Mucosa of descending colon (tissue), 3 donors: ENCODE results near the gene CFL1. TPM values are rescaled to one million over a fixed set of nuclear protein-coding genes. Genes with fewer than 3 reads are reported as not detected.

Source experiments
- ATAC-seq: fragments of 200-7000 bp; cut with Tn5 transposase; one replicate; pipeline ENCODE4 v1.9.1; 2020; ENCODE audit warnings: mild to moderate bottlenecking, moderate library complexity
- DNase-seq, 3 donors: peaks; one replicate each; pipeline ENCODE4 v3.0.0-alpha.2; 2020
- H3K36me3 ChIP-seq: fragments of 200-600 bp; one replicate; pipeline ENCODE4 v1.8.0; 2021; ENCODE audit warnings: low read depth, mild to moderate bottlenecking
- H3K4me1 ChIP-seq: fragments of 200-600 bp; one replicate; pipeline ENCODE4 v1.8.0; 2021; ENCODE audit warnings: low read depth, mild to moderate bottlenecking
- H3K4me3 ChIP-seq: fragments of 200-600 bp; one replicate; pipeline ENCODE4 v1.8.0; 2021; ENCODE audit warnings: mild to moderate bottlenecking
- H3K9me3 ChIP-seq: fragments of 200-600 bp; one replicate; pipeline ENCODE4 v1.8.0; 2021; ENCODE audit warnings: mild to moderate bottlenecking
- intact Hi-C, 2 donors: fragments of 100-400 bp; cut with DNase I in 1 of 2; cut with micrococcal nuclease in 1 of 2; formaldehyde crosslinking; loops; one replicate each; pipeline versions ENCODE4 v1.11.0 to v1.11.1; 2022; cut with DNase I, micrococcal nuclease
- total RNA-seq, 3 donors: library from RNA; stranded (reverse); fragmentation: NEBNext Ultra II Directional in 2 of 3; extraction: Animal tissue kit (Norgen Biotek cat#: 25700) in 2 of 3; gene quantifications; one replicate each; pipeline versions ENCODE4 v1.2.1 to v1.2.4, GENCODE V29; 2021 to 2023
- TF ChIP-seq, protein P1 (sequence below): fragments of 200-600 bp; IDR thresholded peaks from one replicate; pipeline ENCODE4 v1.8.0; 2022; ENCODE audit warnings: antibody characterized with exemption, mild to moderate bottlenecking
- donor health status: DM: no; HTN: no; CAD: no; lungs with moderate emphysema.
- donor health status: DM: no; HTN: no; CAD: no.
- donor health status: DM: no; HTN: yes; CAD: no.

Gene CFL1
- total RNA-seq, 3 donors from 2014 or later: 1,004 to 2,046 (median 1,725) TPM

DNA sequence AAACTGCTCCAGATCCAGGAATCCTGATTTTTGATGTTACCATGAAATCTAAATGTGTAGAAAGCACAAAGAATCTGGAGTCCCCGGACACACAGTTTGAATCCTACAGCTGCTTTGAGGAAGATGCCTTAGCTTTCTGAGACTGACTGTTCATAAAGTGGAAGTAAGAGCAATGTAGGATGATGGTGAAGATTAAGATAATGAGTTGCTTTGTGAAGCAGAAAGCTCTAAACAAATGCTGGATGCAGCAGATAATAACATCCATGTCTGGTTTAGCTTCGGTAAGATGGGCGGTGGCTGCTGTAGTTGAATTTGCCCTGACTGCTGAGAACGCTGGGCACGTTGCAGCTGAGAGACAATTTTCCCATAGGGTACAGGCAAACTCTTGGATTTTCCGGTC lies 51.0 kb downstream of the CFL1 start:
- no peaks in the 10 kb centered on the region for H3K36me3 ChIP-seq
- intact Hi-C loops: no loop called here
- no peaks in the 10 kb centered on the region for H3K9me3 ChIP-seq
- TF ChIP-seq, protein P1, sequence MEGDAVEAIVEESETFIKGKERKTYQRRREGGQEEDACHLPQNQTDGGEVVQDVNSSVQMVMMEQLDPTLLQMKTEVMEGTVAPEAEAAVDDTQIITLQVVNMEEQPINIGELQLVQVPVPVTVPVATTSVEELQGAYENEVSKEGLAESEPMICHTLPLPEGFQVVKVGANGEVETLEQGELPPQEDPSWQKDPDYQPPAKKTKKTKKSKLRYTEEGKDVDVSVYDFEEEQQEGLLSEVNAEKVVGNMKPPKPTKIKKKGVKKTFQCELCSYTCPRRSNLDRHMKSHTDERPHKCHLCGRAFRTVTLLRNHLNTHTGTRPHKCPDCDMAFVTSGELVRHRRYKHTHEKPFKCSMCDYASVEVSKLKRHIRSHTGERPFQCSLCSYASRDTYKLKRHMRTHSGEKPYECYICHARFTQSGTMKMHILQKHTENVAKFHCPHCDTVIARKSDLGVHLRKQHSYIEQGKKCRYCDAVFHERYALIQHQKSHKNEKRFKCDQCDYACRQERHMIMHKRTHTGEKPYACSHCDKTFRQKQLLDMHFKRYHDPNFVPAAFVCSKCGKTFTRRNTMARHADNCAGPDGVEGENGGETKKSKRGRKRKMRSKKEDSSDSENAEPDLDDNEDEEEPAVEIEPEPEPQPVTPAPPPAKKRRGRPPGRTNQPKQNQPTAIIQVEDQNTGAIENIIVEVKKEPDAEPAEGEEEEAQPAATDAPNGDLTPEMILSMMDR: no peak
- no peaks in the 10 kb centered on the region for H3K4me1 ChIP-seq
- ATAC-seq (no peak), DNase-seq (no peak)
- no peak overlapping the region for H3K4me3 ChIP-seq

Other genes with a start within 250 kb of the CFL1 start
- 100 to 1,000 TPM in 1 of 3 donors, 10 to 100 TPM in 2; 81.6 to 109 (median 95.7) TPM for gene MAP3K11, start 244.0 kb downstream of the CFL1 start, total RNA-seq
- 10 to 100 TPM; 42.5 to 53.4 (median 47.5) TPM for gene PCNX3, start 242.4 kb downstream of the CFL1 start, total RNA-seq
- gene SIPA1, start 220.1 kb downstream of the CFL1 start, total RNA-seq: 10 to 100 TPM; 23.2 to 52.5 (median 28.1) TPM
- gene RELA, start 195.3 kb downstream of the CFL1 start, total RNA-seq: 10 to 100 TPM; 69.1 to 89.6 (median 71.0) TPM
- 10 to 100 TPM; 70.9 to 92.0 (median 90.5) TPM for gene KAT5, start 145.9 kb downstream of the CFL1 start, total RNA-seq
- 10 to 100 TPM; 25.9 to 61.9 (median 28.8) TPM for gene RNASEH2C, start 137.4 kb downstream of the CFL1 start, total RNA-seq
- 10 to 100 TPM; 21.2 to 21.8 (median 21.3) TPM for gene AP5B1, start 77.2 kb downstream of the CFL1 start, total RNA-seq
- 10 to 100 TPM; 16.5 to 48.6 (median 34.3) TPM for gene OVOL1, start 71.1 kb downstream of the CFL1 start, total RNA-seq
- gene SNX32, start 24.2 kb downstream of the CFL1 start, total RNA-seq: 1 to 10 TPM; 1.1 to 9.4 (median 1.4) TPM
- 10 to 100 TPM; 48.0 to 81.8 (median 58.7) TPM for gene MUS81, start 2.3 kb upstream of the CFL1 start, total RNA-seq
- 10 to 100 TPM; 11.7 to 67.0 (median 15.3) TPM for gene EFEMP2, start 14.6 kb upstream of the CFL1 start, total RNA-seq
- 1 to 10 TPM; 1.2 to 3.2 (median 2.8) TPM for gene CTSW, start 21.7 kb upstream of the CFL1 start, total RNA-seq
- gene FIBP, start 30.3 kb upstream of the CFL1 start, total RNA-seq: 10 to 100 TPM; 35.8 to 52.8 (median 47.0) TPM
- gene CCDC85B, start 32.5 kb upstream of the CFL1 start, total RNA-seq: 10 to 100 TPM in 1 of 3 donors, 1 to 10 TPM in 2; 4.5 to 22.3 (median 9.2) TPM
- gene FOSL1, start 42.2 kb upstream of the CFL1 start, total RNA-seq: 1 to 10 TPM; 1.2 to 1.6 (median 1.2) TPM
- 10 to 100 TPM; 24.9 to 42.2 (median 28.8) TPM for gene C11orf68, start 60.9 kb upstream of the CFL1 start, total RNA-seq
- gene DRAP1, start 61.2 kb upstream of the CFL1 start, total RNA-seq: 10 to 100 TPM; 39.9 to 74.8 (median 61.6) TPM
- gene TSGA10IP, start 87.3 kb upstream of the CFL1 start, total RNA-seq: under 1 TPM in 1 of 3 donors, not detected in 2; 0.19 TPM
- 10 to 100 TPM; 40.1 to 60.2 (median 41.8) TPM for gene SART1, start 103.6 kb upstream of the CFL1 start, total RNA-seq
- gene EIF1AD, start 144.0 kb upstream of the CFL1 start, total RNA-seq: 10 to 100 TPM; 25.5 to 35.3 (median 30.3) TPM
- gene BANF1, start 144.3 kb upstream of the CFL1 start, total RNA-seq: 100 to 1,000 TPM; 130 to 155 (median 131) TPM
- gene CST6, start 153.8 kb upstream of the CFL1 start, total RNA-seq: not detected
- gene CATSPER1, start 168.3 kb upstream of the CFL1 start, total RNA-seq: not detected
- not detected for gene GAL3ST3, start 191.0 kb upstream of the CFL1 start, total RNA-seq
- 100 to 1,000 TPM; 116 to 143 (median 135) TPM for gene SF3B2, start 194.2 kb upstream of the CFL1 start, total RNA-seq
- 10 to 100 TPM; 14.4 to 44.9 (median 18.9) TPM for gene PACS1, start 212.1 kb upstream of the CFL1 start, total RNA-seq